Mesendoderm (in vitro differentiated cells): ENCODE data around the gene TCERG1L.

Experiments
- DNase-seq: peaks from one replicate; pipeline ENCODE4 v3.0.0; 2013
- H2AK5ac ChIP-seq: 2 replicates; pipeline ENCODE4 v1.6.1; 2013; ENCODE audit warnings: low read length, inconsistent platforms
- H2BK120ac ChIP-seq: 2 replicates; pipeline ENCODE4 v1.6.1; 2013; ENCODE audit warnings: low read depth, mild to moderate bottlenecking, low read length, moderate library complexity, mixed read lengths
- H2BK15ac ChIP-seq: replicated peaks from 2 replicates; pipeline ENCODE4 v1.6.1; 2013; ENCODE audit warnings: low read depth, mild to moderate bottlenecking, moderate library complexity
- H2BK5ac ChIP-seq: 2 replicates; pipeline ENCODE4 v1.6.1; 2013; ENCODE audit warnings: low read length, inconsistent platforms
- H3K18ac ChIP-seq: 2 replicates; pipeline ENCODE4 v1.6.1; 2013; ENCODE audit warnings: mild to moderate bottlenecking, low read length, mixed read lengths
- H3K23ac ChIP-seq: one replicate; pipeline ENCODE4 v1.6.1; 2013; ENCODE audit warnings: low read length
- H3K27ac ChIP-seq: 2 replicates; pipeline ENCODE4 v1.5.1; 2013; ENCODE audit warnings: low read depth, mild to moderate bottlenecking, inconsistent platforms, low read length, moderate library complexity
- H3K27me3 ChIP-seq: 2 replicates; pipeline ENCODE4 v1.6.1; 2013; ENCODE audit warnings: low read length, control low read depth, mild to moderate bottlenecking, inconsistent platforms; ENCODE audit not compliant: insufficient read depth, poor library complexity
- H3K36me3 ChIP-seq: 2 replicates; pipeline ENCODE4 v1.6.1; 2013; ENCODE audit warnings: low read length, inconsistent platforms; ENCODE audit not compliant: control insufficient read depth, insufficient read depth
- H3K4ac ChIP-seq: one replicate; pipeline ENCODE4 v1.6.1; 2013; ENCODE audit warnings: low read depth, mild to moderate bottlenecking, low read length, moderate library complexity
- H3K4me1 ChIP-seq: 2 replicates; pipeline ENCODE4 v1.6.1; 2013; ENCODE audit warnings: low read depth, low read length, inconsistent platforms; ENCODE audit not compliant: control insufficient read depth
- H3K4me2 ChIP-seq: 2 replicates; pipeline ENCODE4 v1.6.1; 2013; ENCODE audit warnings: low read length
- H3K4me3 ChIP-seq: 2 replicates; pipeline ENCODE4 v1.5.1; 2013; ENCODE audit warnings: mild to moderate bottlenecking, low read length
- H3K56ac ChIP-seq: one replicate; pipeline ENCODE4 v1.6.1; 2013; ENCODE audit warnings: low read length
- H3K79me1 ChIP-seq: 2 replicates; pipeline ENCODE4 v1.6.1; 2013; ENCODE audit warnings: low read length, inconsistent platforms
- H3K79me2 ChIP-seq: 2 replicates; pipeline ENCODE4 v1.6.1; 2013; ENCODE audit warnings: mild to moderate bottlenecking, low read length; ENCODE audit not compliant: control insufficient read depth, insufficient read depth
- H3K9ac ChIP-seq: 2 replicates; pipeline ENCODE4 v1.6.1; 2013; ENCODE audit warnings: low read length, inconsistent platforms
- H4K5ac ChIP-seq: one replicate; pipeline ENCODE4 v1.6.1; 2013; ENCODE audit warnings: low read length
- H4K8ac ChIP-seq: one replicate; pipeline ENCODE4 v1.6.1; 2013; ENCODE audit warnings: low read depth, mild to moderate bottlenecking, control low read depth, low read length, moderate library complexity
- WGBS: extraction: QIAGEN DNeasy Blood & Tissue Kit; methylation state at CpG from one replicate; pipeline ENCODE4 v1.1.7; 2013; ENCODE audit warnings: low lambda C conversion rate, missing lambda C conversion rate; ENCODE audit not compliant: insufficient coverage; ENCODE audit errors: extremely low coverage; 5-methylcytosine and 5-hydroxymethylcytosine counted together

The TCERG1L gene

GRCh38 chr10:131047501-131047900 is 264.0 kb downstream of the TCERG1L start:
- H3K9ac ChIP-seq, result no peak overlapping the region
- no peaks in the 10 kb centered on the region for H3K27me3 ChIP-seq
- no peak overlapping the region for H3K23ac ChIP-seq
- no peak overlapping the region for H2BK15ac ChIP-seq
- WGBS, result no CpG with 5 or more reads among the region's 5 CpGs
- H3K27ac ChIP-seq, result no peak overlapping the region
- H3K18ac ChIP-seq, result no peak overlapping the region
- H3K4me2 ChIP-seq, result no peak overlapping the region
- no peak overlapping the region for H2AK5ac ChIP-seq
- H4K8ac ChIP-seq, result no peak overlapping the region
- H3K4ac ChIP-seq, result no peak overlapping the region
- H3K36me3 ChIP-seq, result no peaks in the 10 kb centered on the region
- H3K79me1 ChIP-seq, result no peaks in the 10 kb centered on the region
- H3K4me3 ChIP-seq, result no peak overlapping the region
- H3K79me2 ChIP-seq, result no peaks in the 10 kb centered on the region
- H3K56ac ChIP-seq, result no peak overlapping the region
- no peak overlapping the region for H2BK5ac ChIP-seq
- peaks cover 7% of the 10 kb centered on the region for H3K4me1 ChIP-seq
- no peak overlapping the region for H4K5ac ChIP-seq
- no peak for DNase-seq
- H2BK120ac ChIP-seq, result no peak overlapping the region

GRCh38 chr10:131046194-131046593 is 265.3 kb downstream of the TCERG1L start:
- Histone ChIP-seq H2AK5ac (no peak overlapping the region), H3K4me3 (no peak overlapping the region), H4K5ac (no peak overlapping the region), H2BK5ac (no peak overlapping the region), H3K27ac (no peak overlapping the region), H4K8ac (no peak overlapping the region), H3K79me1 (no peaks in the 10 kb centered on the region), H3K23ac (no peak overlapping the region), H3K79me2 (no peaks in the 10 kb centered on the region), H3K4ac (no peak overlapping the region), H3K36me3 (no peaks in the 10 kb centered on the region), H3K27me3 (no peaks in the 10 kb centered on the region), H3K18ac (no peak overlapping the region), H3K56ac (no peak overlapping the region), H3K4me2 (no peak overlapping the region), H2BK120ac (no peak overlapping the region), H3K4me1 (peaks cover 7% of the 10 kb centered on the region), H2BK15ac (no peak overlapping the region), H3K9ac (no peak overlapping the region)
- no CpG with 5 or more reads among the region's 10 CpGs for WGBS
- DNase-seq, result no peak

GRCh38 chr10:131044379-131045111 is 267.0 kb downstream of the TCERG1L start:
- Histone ChIP-seq H3K36me3 (no peaks in the 10 kb centered on the region), H3K56ac (no peak overlapping the region), H3K9ac (no peak overlapping the region), H3K4ac (no peak overlapping the region), H3K79me1 (no peaks in the 10 kb centered on the region), H2BK120ac (no peak overlapping the region), H3K27me3 (no peaks in the 10 kb centered on the region), H3K4me2 (no peak overlapping the region), H4K8ac (no peak overlapping the region), H2BK5ac (no peak overlapping the region), H4K5ac (no peak overlapping the region), H2BK15ac (no peak overlapping the region), H3K4me3 (no peak overlapping the region), H3K18ac (no peak overlapping the region), H3K27ac (no peak overlapping the region), H3K23ac (no peak overlapping the region), H2AK5ac (no peak overlapping the region), H3K79me2 (no peaks in the 10 kb centered on the region), H3K4me1 (peaks cover 7% of the 10 kb centered on the region)
- DNase-seq, result no peak
- WGBS, result no CpG with 5 or more reads among the region's 14 CpGs

GRCh38 chr10:131043039-131043691 is 268.4 kb downstream of the TCERG1L start:
- no peaks in the 10 kb centered on the region for H3K27me3 ChIP-seq
- no peak overlapping the region for H3K4ac ChIP-seq
- no peaks in the 10 kb centered on the region for H3K79me1 ChIP-seq
- H3K4me3 ChIP-seq, result no peak overlapping the region
- peaks cover under 1% of the 10 kb centered on the region for H3K4me1 ChIP-seq
- no peak overlapping the region for H4K5ac ChIP-seq
- no peak overlapping the region for H2BK15ac ChIP-seq
- H2AK5ac ChIP-seq, result no peak overlapping the region
- no CpG with 5 or more reads among the region's 10 CpGs for WGBS
- H3K4me2 ChIP-seq, result no peak overlapping the region
- H3K18ac ChIP-seq, result no peak overlapping the region
- H3K9ac ChIP-seq, result no peak overlapping the region
- no peak overlapping the region for H3K23ac ChIP-seq
- no peak overlapping the region for H2BK120ac ChIP-seq
- H3K56ac ChIP-seq, result no peak overlapping the region
- no peak overlapping the region for H2BK5ac ChIP-seq
- no peaks in the 10 kb centered on the region for H3K36me3 ChIP-seq
- no peaks in the 10 kb centered on the region for H3K79me2 ChIP-seq
- H4K8ac ChIP-seq, result no peak overlapping the region
- no peak overlapping the region for H3K27ac ChIP-seq
- no peak for DNase-seq
